LNCaP clone FGC (cell line): ENCODE measurements around the gene MPP3.

Source experiments
- DNase-seq: peaks from one replicate; pipeline ENCODE4 v3.0.0-alpha.2; 2011; ENCODE audit warnings: low read depth
- H3K4me3 ChIP-seq: 2 replicates; pipeline ENCODE4 v1.5.1; 2011; ENCODE audit warnings: mild to moderate bottlenecking, low read depth, low read length, control low read depth
- CTCF ChIP-seq: IDR thresholded peaks from 2 replicates; pipeline ENCODE4 v1.5.1; 2012; ENCODE audit warnings: mild to moderate bottlenecking; ENCODE audit not compliant: control insufficient read depth, insufficient read depth; ENCODE audit errors: extremely low read depth

Gene MPP3

GRCh38 chr17:43823350-43824084, 9.4 kb downstream of the MPP3 start:
- DNase-seq = peak; percentile 90
- TF ChIP-seq CTCF = no peak
- no peak overlapping the region for H3K4me3 ChIP-seq

GRCh38 chr17:43822570-43823190, 10.3 kb downstream of the MPP3 start:
- DNase-seq = no peak
- H3K4me3 ChIP-seq = no peak overlapping the region
- no peak for TF ChIP-seq CTCF

GRCh38 chr17:43820759-43821158, 12.2 kb downstream of the MPP3 start:
- no peak for TF ChIP-seq CTCF
- H3K4me3 ChIP-seq = no peak overlapping the region
- DNase-seq = no peak

- DNase-seq = no peak
- no peak overlapping the region for H3K4me3 ChIP-seq
- TF ChIP-seq CTCF = no peak
Measured at GRCh38 chr17:43818966-43819365, 14.0 kb downstream of the MPP3 start.

GRCh38 chr17:43817826-43818225, 15.1 kb downstream of the MPP3 start:
- TF ChIP-seq CTCF = no peak
- H3K4me3 ChIP-seq = no peak overlapping the region
- no peak for DNase-seq

- no peak for DNase-seq
- H3K4me3 ChIP-seq = no peak overlapping the region
- no peak for TF ChIP-seq CTCF
Measured at GRCh38 chr17:43816336-43817320, 16.3 kb downstream of the MPP3 start.
